GM12873 (cell line): Measurements from ENCODE around the gene TMEM255B.

Experiments used
- CTCF ChIP-seq: IDR thresholded peaks from 2 replicates; pipeline ENCODE4 v1.5.1; 2012; ENCODE audit warnings: low read depth, mild to moderate bottlenecking, moderate library complexity, low read length, control low read depth; ENCODE audit not compliant: insufficient read depth; ENCODE audit errors: missing control alignments

The TMEM255B gene

DNA sequence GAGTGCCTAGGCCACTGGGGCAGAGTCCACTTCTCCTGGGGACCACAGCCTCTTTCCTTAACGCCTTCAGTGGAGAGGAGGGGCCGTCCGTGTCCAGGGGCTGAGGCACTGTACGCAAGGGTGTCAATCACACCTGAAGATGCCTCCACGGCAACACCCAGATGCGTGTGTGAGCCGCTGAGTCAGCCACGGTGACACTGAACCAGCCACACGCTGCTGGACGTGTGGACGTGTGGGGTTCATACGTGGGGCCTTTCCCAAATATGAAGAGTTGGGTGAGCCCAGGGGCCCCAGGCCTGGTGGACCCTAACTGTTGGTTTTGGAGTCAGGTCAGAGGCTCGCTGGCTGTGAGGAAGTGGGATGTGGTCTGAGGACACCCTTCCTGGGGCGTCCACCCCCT lies 51.6 kb downstream of the TMEM255B start:
- no peak for TF ChIP-seq CTCF

DNA sequence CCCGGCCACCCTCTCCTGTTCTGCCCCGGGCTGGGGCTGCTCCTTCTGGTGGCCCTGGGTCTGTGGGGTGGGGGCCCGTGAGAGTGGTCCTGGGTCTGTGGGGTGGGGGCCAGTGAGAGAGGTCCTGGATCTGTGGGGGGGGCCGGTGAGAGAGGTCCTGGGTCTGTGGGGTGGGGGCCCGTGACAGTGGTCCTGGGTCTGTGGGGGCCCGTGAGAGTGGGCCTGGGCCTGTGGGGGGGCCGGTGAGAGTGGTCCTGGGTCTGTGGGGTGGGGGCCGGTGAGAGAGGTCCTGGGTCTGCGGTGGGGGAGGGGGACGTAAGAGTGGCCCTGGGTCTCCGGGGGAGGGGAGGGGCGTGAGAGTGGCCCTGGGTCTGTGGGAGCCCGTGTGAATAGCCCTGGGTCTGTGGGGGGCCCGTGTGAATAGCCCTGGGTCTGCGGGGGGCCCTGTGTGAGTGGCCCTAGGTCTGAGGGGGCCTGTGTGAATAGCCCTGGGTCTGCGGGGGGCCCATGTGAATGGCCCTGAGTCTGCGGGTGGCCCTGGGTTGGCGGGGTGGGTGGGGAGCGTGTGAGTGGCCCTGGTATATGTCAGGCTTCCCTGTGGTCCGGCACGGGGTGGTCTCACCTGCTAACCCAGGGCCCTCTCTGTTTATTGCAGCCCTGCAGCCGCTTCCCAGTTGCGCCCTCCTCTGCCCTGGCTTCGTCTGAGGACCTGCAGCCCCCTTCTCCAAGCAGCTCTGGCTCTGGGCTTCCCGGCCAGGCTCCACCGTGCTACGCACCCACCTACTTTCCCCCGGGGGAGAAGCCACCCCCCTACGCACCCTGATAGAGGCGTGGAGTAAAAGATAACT lies 52.3 kb downstream of the TMEM255B start:
- TF ChIP-seq CTCF: no peak

DNA sequence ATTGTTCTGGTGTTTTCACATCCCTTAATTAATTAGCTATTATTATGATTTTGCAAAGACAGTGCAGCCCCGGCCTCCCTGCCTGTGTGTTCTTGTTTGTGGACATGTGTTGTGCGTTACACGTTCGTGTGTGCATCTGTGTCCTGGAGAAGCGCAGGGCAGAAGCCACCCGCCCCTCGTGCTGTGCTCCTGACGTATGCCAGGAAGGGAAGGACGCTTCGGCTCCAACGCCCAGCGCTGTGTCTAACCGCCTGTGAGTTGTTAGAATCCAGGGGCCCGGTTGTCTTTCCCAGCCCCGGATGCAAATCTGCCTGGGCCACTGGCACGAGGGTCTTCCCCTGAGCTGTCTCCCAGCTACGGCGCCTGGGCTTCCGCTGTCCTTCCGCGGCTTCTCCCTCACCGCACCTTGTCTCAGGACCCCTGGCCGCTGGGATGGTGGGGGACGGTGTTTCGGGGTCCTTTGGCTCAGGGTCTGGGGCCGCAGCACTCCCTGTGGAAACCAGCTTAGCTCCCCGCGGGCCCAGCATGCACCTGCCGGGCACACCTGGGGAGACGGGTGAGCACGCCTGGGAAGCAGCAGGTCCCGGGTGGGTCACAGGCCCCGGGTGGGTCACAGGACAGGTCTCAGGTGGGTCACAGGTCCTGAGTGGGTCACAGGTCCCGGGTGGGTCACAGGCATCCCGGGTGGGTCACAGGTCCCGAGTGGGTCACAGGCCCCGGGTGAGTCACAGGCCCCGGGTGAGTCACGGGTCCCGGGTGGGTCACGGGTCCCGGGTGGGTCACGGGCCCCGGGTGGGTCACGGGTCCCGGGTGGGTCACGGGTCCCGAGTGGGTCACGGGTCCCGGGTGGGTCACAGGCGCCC lies 53.4 kb downstream of the TMEM255B start:
- TF ChIP-seq CTCF: no peak

DNA sequence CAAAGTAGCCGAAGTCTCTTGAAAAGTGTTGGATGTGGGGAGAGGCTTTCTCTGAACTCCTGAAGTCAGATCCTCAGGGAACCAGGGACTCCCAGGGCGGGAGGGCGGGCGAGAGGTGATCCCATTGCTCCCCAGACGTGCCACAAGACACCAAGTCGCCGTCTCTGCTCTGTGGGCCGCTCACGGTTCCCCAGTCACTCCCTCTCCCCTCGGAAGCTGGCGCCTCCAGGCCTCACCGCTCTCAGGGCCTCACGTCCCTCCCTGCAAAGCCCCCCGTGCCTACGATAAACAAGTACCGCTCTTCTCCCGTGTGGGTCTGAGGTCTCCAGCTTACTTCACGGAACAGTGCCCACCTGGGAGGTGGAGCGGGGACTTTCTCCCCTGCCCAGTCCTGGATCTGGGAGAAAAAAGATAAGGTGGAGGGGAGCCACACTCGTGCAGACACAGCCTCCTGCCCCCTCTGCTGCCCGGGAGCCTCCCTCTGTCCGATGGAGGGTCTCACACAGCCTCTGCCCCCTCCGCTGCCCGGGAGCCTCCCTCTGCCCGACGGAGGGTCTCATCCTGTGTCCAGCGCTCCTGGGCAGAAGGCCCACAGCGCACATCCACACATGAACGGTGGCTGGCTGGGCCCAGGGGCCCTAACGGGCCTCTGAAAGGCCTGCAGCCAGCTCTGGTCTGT lies 54.2 kb downstream of the TMEM255B start:
- TF ChIP-seq CTCF: no peak

DNA sequence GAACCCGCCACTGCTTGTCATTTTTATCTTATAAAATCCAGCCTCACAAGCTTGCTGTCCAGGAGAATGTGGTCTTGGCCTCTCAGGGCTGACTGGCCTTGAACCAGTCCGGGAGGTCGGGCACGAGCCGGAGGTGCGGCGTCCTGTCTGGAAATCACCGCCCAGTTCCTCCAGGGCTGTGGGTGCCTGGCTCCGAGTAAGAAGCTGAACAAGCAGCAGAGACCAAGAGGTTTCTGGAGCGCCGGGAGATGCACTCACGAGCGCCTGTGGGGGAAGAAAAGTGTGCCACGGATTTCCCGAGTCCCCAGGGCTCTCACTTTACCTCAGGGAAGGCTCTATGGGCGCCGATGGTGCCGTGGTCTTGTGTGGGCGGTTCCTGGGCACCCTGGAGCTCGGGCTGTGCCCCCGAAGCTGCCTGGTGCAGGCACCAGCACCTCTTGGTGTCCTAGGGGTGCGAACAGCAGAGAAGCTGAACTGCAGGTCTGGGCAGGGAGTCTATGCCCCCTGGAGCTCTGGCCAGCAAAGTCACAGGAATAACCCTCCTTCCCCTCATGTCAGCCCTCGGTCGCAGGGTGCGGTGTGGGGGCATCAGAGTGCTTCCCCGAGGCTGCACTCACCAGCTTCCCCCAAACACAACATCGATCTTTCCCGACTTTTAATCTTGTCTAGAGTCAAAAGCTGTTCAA lies 54.9 kb downstream of the TMEM255B start:
- no peak for TF ChIP-seq CTCF

- TF ChIP-seq CTCF: no peak
Observed at GRCh38 chr13:113814435-113814821, 55.4 kb downstream of the TMEM255B start.
